ENCODE results near the gene STRN4. TPM values are rescaled to one million over a fixed set of nuclear protein-coding genes. Genes with fewer than 3 reads are reported as not detected.

Gene STRN4
- polyA plus RNA-seq, 1 of the 3 experiments (the other 2 are of a cell fraction) = 92.8 TPM

DNA sequence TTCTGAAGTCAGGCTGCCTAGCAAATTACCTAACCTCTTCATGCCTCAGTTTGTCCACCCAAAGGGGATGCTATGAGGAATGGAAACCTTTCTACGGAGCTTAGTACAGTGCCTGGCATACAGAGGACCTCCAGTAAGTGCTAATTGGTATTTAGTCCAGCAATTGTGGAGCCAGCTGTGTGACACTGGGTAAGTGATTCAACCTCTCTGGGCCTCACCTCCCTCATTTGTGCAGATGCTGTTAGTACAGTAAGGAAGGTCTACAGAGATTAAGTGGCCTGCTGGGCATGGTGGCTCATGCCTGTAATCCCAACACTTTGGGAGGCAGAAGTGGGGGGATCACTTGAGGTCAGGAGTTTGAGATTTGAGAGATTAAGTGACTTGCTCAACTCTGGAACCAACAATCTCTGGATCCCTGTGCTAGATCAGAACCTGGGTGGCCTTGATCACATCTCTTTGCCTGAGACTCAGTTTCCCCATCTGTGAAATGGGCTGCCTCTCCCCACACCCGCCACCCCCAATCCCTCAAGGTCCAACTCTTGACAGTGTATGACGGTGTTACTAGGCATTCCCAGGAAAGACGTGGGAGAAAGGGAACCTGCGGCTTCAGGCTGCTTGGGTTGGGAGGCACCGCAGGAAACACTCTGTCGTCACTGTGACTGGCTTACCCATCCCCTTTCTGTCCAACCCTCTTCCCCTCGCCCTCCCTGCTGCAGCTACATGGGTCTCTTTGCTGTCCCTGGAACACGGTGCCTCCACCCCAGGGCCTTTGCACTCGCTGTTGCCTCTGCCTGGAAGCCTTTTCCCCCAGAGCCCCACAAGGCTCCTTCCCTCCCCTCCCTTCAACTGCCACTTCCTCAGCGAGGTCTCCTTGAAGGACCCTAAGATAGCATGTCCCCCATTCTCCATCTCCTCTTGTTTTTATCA is 47.6 kb downstream of the STRN4 start:
- no peaks in the 10 kb centered on the region for H3K79me2 ChIP-seq (ENCODE audit: insufficient read depth)
- peaks cover 33 to 56% of the 10 kb centered on the region in 2 experiments for H3K36me3 ChIP-seq (replicated peaks in 1 of 2; ENCODE audit: control insufficient read depth in 1 of 2, insufficient read depth in 2 of 2, low read length in 1 of 2)
- H3K9me2 ChIP-seq = no peaks in the 10 kb centered on the region
- WGBS (ENCODE audit: low lambda C conversion rate) = 94% methylated on average over 11 of the region's 11 CpGs
- H3K27ac ChIP-seq (ENCODE audit: low read depth in 2 of 2, low read length in 1 of 2) = no peak overlapping the region
- H3F3A ChIP-seq (replicated peaks; ENCODE audit: insufficient read depth) = peaks cover 8% of the 10 kb centered on the region
- H3K27me3 ChIP-seq (ENCODE audit: insufficient read depth) = no peaks in the 10 kb centered on the region
- TF ChIP-seq FOXM1 (IDR thresholded peaks at IDR 0.05; ENCODE audit: low read depth) (no peak), CHD2 (IDR thresholded peaks at IDR 0.05; ENCODE audit: low read length, partially characterized antibody) (no peak), PBX3 (IDR thresholded peaks at IDR 0.05) (no peak), POLR2AphosphoS5 (IDR thresholded peaks at IDR 0.05; ENCODE audit: low read depth, low read length) (no peak), MEF2A (IDR thresholded peaks at IDR 0.05; ENCODE audit: borderline replicate concordance, low read depth) (no peak), RAD21 (IDR thresholded peaks at IDR 0.05; ENCODE audit: low read length) (no peak), NFIC (IDR thresholded peaks at IDR 0.05; ENCODE audit: borderline replicate concordance) (no peak), TCF12 (IDR thresholded peaks at IDR 0.05) (no peak), JUND (IDR thresholded peaks at IDR 0.05) (no peak), NRF1 (IDR thresholded peaks at IDR 0.05; ENCODE audit: low read depth, low read length) (no peak), MXI1 (IDR thresholded peaks at IDR 0.05; ENCODE audit: low read depth, low read length) (no peak), SIN3A (IDR thresholded peaks at IDR 0.05; ENCODE audit: borderline replicate concordance, low read depth, low read length) (no peak), YY1 (IDR thresholded peaks at IDR 0.05; ENCODE audit: low read depth) (no peak), ELF1 (IDR thresholded peaks at IDR 0.05) (no peak)
- TF ChIP-seq, protein P1, sequence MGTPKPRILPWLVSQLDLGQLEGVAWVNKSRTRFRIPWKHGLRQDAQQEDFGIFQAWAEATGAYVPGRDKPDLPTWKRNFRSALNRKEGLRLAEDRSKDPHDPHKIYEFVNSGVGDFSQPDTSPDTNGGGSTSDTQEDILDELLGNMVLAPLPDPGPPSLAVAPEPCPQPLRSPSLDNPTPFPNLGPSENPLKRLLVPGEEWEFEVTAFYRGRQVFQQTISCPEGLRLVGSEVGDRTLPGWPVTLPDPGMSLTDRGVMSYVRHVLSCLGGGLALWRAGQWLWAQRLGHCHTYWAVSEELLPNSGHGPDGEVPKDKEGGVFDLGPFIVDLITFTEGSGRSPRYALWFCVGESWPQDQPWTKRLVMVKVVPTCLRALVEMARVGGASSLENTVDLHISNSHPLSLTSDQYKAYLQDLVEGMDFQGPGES (IDR thresholded peaks at IDR 0.05; ENCODE audit: low read depth, low read length) = no peak
- TF ChIP-seq, protein P2, sequence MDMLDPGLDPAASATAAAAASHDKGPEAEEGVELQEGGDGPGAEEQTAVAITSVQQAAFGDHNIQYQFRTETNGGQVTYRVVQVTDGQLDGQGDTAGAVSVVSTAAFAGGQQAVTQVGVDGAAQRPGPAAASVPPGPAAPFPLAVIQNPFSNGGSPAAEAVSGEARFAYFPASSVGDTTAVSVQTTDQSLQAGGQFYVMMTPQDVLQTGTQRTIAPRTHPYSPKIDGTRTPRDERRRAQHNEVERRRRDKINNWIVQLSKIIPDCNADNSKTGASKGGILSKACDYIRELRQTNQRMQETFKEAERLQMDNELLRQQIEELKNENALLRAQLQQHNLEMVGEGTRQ (IDR thresholded peaks at IDR 0.05; ENCODE audit: borderline replicate concordance, low read depth, low read length) = no peak
- ChIA-PET CTCF (interaction anchor here (1.0 to 2.1 kb wide), 2 partner anchors 30 to 37 kb away, joined by 3 to 5 read pairs; no protein-coding TSS in a partner anchor), POLR2A (no interaction called here)
- H3K9ac ChIP-seq = no peak overlapping the region
- no peak for DNase-seq
- H3K4me1 ChIP-seq (ENCODE audit: control insufficient read depth in 1 of 2, insufficient read depth in 2 of 2, low read depth in 1 of 2, low read length in 1 of 2) = no peaks in the 10 kb centered on the region
- no peaks in the 10 kb centered on the region for H3K9me3 ChIP-seq
- 0 out of 2 replicates have a peak, but pooled peaks cover 4% of the 10 kb centered on the region for H4K20me1 ChIP-seq (ENCODE audit: insufficient read depth)
- H2AFZ ChIP-seq (ENCODE audit: low read depth) = no peak overlapping the region
- H3K4me3 ChIP-seq (ENCODE audit: low read depth in 2 of 2, low read length in 1 of 2) = no peak overlapping the region
- H3K4me2 ChIP-seq = no peak overlapping the region
